ENCODE data around the gene ZNF362.
"Not testable (repeated sequence)": the region's sequence is repeated elsewhere in the genome, so short reads cannot be mapped to it uniquely, and the experiment has no call there.

Gene ZNF362

GRCh38 chr1:33256471-33257206, at the start of gene ZNF362:
Gene ZNF362 (plus strand): TSS chr1:33256492. CDS start chr1:33270575, 14,083 bp downstream.
- peak; percentile 53 for DNase-seq

- no peak for DNase-seq
Measured at GRCh38 chr1:33211972-33212371, 44.3 kb upstream of the ZNF362 start.

GRCh38 chr1:33219886-33220661, 36.2 kb upstream of the ZNF362 start:
- DNase-seq, result no peak

GRCh38 chr1:33220676-33221384, 35.5 kb upstream of the ZNF362 start:
- no peak for DNase-seq

GRCh38 chr1:33221385-33221758, 34.9 kb upstream of the ZNF362 start:
- no peak for DNase-seq

- DNase-seq, result no peak
Measured at GRCh38 chr1:33222381-33222780, 33.9 kb upstream of the ZNF362 start.

- no peak for DNase-seq
Measured at GRCh38 chr1:33224166-33224707, 32.1 kb upstream of the ZNF362 start.

GRCh38 chr1:33225586-33225985, 30.7 kb upstream of the ZNF362 start:
- no peak for DNase-seq

GRCh38 chr1:33228935-33229487, 27.3 kb upstream of the ZNF362 start:
- DNase-seq, result no peak

- DNase-seq, result no peak
Measured at GRCh38 chr1:33231166-33231565, 25.1 kb upstream of the ZNF362 start.

GRCh38 chr1:33232716-33233115, 23.6 kb upstream of the ZNF362 start:
- DNase-seq, result no peak

GRCh38 chr1:33234131-33234530, 22.2 kb upstream of the ZNF362 start:
- no peak for DNase-seq

- DNase-seq, result no peak
Measured at GRCh38 chr1:33234588-33234990, 21.7 kb upstream of the ZNF362 start.

- DNase-seq, result no peak
Measured at GRCh38 chr1:33235521-33235920, 20.8 kb upstream of the ZNF362 start.

GRCh38 chr1:33236498-33236897, 19.8 kb upstream of the ZNF362 start:
- no peak for DNase-seq

- DNase-seq, result no peak
Measured at GRCh38 chr1:33237579-33237978, 18.7 kb upstream of the ZNF362 start.

GRCh38 chr1:33238194-33238724, 18.0 kb upstream of the ZNF362 start:
- DNase-seq, result not testable (repeated sequence)

GRCh38 chr1:33239410-33239809, 16.9 kb upstream of the ZNF362 start:
- not testable (repeated sequence) for DNase-seq

- no peak for DNase-seq
Measured at GRCh38 chr1:33241866-33242265, 14.4 kb upstream of the ZNF362 start.

- no peak for DNase-seq
Measured at GRCh38 chr1:33242652-33243051, 13.6 kb upstream of the ZNF362 start.

- no peak for DNase-seq
Measured at GRCh38 chr1:33244143-33244808, 12.0 kb upstream of the ZNF362 start.

GRCh38 chr1:33244809-33245186, 11.5 kb upstream of the ZNF362 start:
- DNase-seq, result no peak
